HG03460 (cell line): ENCODE results near the gene DBX2.
"Not testable (repeated sequence)": the region's sequence is repeated elsewhere in the genome, so short reads cannot be mapped to it uniquely, and the experiment has no call there.

Experiments used
- ATAC-seq: cut with Tn5 transposase; IDR thresholded peaks from one replicate; pipeline ENCODE4 v1.9.1; 2021; ENCODE audit not compliant: unreplicated experiment

Gene DBX2

DNA sequence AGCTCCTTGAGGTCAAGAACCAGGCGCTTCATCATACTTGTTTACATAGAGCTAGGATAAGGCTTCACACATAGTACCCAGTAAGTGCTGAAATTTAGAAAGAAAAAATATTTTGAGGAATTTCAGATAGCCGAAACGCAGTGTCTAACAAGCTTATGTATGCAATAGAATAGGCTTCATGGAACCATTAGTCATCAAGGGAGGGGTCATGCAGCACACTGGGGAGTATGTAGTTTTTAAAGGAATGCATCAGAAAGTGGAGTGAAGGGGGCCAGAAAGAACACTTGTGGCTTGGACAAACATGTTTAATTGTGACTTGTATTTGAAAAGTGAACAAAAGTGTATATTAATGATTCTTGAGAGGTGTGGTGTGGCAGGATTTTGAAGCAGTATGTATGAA lies 38.1 kb downstream of the DBX2 start:
- ATAC-seq: no peak

DNA sequence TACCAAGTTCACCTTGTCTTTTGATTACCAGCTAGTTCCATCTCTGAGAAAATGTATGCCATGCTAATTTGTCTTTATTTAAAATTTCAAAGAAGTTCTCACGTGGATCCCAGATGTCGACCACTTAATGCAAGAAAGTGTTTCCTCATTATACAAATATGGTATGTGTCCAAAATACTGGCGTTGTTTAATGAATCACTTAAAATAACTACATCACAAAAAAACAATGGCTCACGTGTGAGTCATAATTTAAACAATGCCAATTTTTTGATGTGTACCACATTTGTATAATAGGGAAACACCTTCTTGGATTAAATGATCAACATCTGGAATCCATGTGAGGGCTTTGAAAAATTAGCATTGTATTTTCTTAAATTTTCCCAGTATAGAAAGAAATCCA lies 40.8 kb downstream of the DBX2 start:
- no peak for ATAC-seq

DNA sequence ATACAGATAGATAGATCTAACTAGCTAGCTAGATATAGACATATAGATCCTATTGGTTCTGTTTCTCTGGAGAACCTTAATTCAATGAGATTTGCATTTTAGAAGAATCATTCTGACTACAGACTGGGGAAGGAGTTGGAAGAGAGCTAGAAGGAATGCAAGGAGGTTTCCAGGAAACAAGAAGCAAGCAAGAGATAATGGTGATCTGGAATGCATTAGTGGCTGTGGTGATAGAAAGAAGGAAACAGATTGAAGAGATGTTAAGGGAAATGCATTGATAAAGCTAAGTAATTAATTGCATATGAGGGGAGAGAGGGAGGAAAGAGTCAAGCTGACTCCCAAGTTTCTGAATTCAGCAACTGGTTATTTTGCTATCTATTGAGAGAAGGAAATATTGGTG lies 42.7 kb downstream of the DBX2 start:
- no peak for ATAC-seq

DNA sequence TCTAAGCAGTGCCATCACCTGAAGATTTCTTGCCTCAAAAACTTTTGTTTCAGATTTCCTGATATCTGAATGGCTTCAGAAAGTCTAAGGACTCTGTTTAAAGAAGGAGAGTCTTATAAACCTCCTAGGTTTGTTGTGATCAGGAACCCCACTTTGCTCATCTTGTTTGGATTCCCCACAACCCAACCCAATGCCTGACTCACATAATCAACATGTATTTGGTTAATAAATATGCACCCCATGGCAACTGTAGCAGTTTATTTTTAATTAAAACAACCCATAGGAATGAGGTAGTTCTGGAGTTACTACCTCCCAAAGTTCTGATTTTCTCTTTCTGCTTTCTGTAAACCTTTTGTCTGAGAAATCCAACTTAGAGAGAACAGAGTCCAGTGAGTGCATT lies 51.5 kb downstream of the DBX2 start:
- ATAC-seq: no peak

DNA sequence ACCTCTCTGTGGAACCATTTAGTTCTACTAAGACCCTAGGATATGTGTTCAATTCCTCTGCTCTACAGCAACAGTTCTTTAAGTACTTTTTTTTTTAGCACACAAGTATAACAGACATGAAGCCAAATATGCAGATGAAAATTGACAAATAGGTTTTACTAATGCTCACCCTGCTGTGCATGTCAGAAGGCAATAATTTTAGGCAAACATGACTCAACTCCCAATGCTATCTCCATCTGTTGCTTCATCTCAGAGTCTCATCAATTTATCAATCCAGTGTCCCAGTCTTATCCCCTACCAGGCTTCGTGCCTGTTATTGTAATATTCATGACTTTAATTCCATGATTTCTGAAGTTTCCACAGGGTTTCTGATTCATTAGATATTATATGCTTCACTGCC lies 57.7 kb downstream of the DBX2 start:
- no peak for ATAC-seq

DNA sequence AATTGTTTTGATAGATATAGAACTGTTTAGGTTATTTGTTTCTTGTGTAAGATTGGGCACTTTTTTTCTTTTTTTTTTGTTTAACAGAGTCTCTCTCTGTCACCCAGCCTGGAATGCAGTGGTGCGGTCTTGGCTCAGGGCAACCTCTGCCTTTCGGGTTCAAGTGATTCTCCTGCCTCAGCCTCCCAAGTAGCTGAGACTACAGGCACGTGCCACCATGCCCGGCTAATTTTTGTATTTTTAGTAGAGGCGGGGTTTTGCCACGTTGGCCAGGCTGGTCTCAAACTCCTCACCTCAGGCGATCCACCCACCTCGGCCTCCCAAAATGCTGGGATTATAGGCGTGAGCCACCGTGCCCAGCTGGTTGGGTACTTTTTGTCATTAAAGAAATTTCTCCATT lies 66.0 kb downstream of the DBX2 start:
- not testable (repeated sequence) for ATAC-seq

GRCh38 chr12:44979918-44980317 lies 71.0 kb downstream of the DBX2 start:
- ATAC-seq: no peak

DNA sequence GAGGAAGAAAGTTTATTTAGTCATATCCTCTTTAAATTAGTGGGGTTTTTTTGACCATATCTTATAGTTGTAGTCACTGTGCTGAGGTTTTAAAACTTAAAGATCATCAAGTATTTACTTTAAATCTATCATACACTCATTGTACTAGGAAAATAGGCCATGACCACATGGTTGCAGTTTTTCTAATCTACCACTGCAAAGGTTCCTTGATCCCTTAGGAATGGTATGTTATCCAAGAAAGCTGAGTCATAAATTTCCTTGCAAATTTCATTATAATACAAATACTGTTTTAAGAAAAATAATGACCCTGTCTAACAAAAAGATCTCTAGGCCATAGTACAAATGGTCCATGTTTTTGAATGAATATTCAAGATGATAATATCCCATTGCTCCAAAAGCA lies 74.7 kb downstream of the DBX2 start:
- ATAC-seq: no peak

DNA sequence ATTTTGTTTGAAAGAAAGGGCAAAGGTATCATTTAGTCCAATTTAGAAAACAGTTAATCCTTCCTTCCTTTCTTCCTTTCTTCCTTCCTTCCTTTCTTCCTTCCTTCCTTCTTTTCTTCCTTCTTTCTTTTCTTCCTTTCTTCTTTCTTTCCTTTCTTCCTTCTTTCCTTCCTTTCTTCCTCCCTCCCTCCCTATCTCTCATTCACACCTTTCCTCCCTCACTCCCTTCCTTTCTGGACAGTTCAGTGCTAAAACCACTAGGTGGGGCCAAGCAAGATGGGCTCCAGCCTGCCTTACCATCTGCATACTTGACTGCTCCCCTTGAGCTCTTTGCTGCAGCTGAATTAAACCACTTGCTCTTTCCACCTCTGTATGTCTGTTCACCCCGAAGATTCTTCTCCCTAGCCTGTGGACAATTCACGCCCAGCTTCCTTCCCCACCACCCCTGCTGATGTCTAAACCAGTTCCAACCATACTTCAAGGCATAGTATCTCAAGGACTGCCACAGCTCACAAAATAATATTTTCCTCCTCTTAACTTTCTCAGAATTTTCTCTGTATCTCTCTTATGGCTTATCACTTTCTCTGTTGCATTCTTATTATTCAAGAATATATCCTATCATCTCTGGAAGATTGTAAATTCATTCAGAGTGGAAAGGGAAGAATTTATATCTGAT lies 78.0 kb downstream of the DBX2 start:
- no peak for ATAC-seq

GRCh38 chr12:44968965-44969364 lies 81.9 kb downstream of the DBX2 start:
- ATAC-seq: no peak
